Glutamatergic neuron (in vitro differentiated cells): ENCODE results near the gene PDE1A. TPM values are rescaled to one million over a fixed set of nuclear protein-coding genes. Genes with fewer than 3 reads are reported as not detected.

ENCODE experiments used
- DNase-seq: peaks from one replicate; pipeline ENCODE4 v3.0.0; 2022
- H3K27ac Mint-ChIP-seq: one replicate; pipeline ENCODE4 v1.8.0; 2020; ENCODE audit warnings: mild to moderate bottlenecking, mixed read lengths, inconsistent platforms; ENCODE audit not compliant: unreplicated experiment
- H3K27me3 Mint-ChIP-seq: one replicate; pipeline ENCODE4 v1.8.0; 2020; ENCODE audit warnings: mild to moderate bottlenecking, moderate library complexity, mixed read lengths, inconsistent platforms; ENCODE audit not compliant: unreplicated experiment
- H3K36me3 Mint-ChIP-seq: one replicate; pipeline ENCODE4 v1.8.0; 2020; ENCODE audit warnings: mild to moderate bottlenecking, mixed read lengths, inconsistent platforms; ENCODE audit not compliant: unreplicated experiment
- H3K4me1 Mint-ChIP-seq: one replicate; pipeline ENCODE4 v1.8.0; 2020; ENCODE audit warnings: mild to moderate bottlenecking, low read depth, mixed read lengths, inconsistent platforms; ENCODE audit not compliant: unreplicated experiment
- H3K4me3 Mint-ChIP-seq: one replicate; pipeline ENCODE4 v1.8.0; 2020; ENCODE audit warnings: mild to moderate bottlenecking, mixed read lengths, inconsistent platforms; ENCODE audit not compliant: unreplicated experiment
- H3K9me3 Mint-ChIP-seq: one replicate; pipeline ENCODE4 v1.8.0; 2020; ENCODE audit warnings: mild to moderate bottlenecking, moderate library complexity, mixed read lengths, inconsistent platforms; ENCODE audit not compliant: unreplicated experiment
- total RNA-seq: library from RNA; stranded (reverse); fragmentation: NEBNext Ultra II Directional; extraction: Animal tissue kit (Norgen Biotek cat#: 25700); gene quantifications from one replicate; pipeline ENCODE4 v1.2.1, GENCODE V29; 2021; ENCODE audit not compliant: unreplicated experiment
- TF ChIP-seq, protein P1 (sequence below): fragments of 200-600 bp; sonication (generic); IDR thresholded peaks from one replicate; pipeline ENCODE4 v1.5.0; 2021; ENCODE audit not compliant: partially characterized antibody, unreplicated experiment

The PDE1A gene
- total RNA-seq, 1 donor from 2014 or later = 4.2 TPM

DNA sequence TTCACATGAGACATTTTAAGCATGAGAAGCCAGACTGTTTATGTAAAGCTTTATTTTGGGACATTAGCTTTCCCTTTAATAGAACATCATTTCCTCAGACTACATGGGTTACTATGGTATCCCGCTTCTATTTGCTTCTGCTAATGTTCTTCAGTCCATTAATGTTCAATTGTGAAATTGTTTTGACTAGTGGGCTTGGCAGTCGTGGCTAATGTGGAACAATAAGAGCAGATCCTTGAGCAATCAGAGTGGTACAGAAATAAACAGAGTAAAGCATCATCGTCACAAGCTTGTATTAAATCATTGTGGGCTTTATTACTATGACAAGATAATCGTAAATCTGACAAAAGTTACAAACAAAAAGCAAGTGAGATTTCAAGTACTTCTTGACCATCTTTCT lies 60.2 kb downstream of the PDE1A start:
- no peaks in the 10 kb centered on the region for H3K36me3 Mint-ChIP-seq
- H3K27me3 Mint-ChIP-seq = no peaks in the 10 kb centered on the region
- DNase-seq = no peak
- H3K27ac Mint-ChIP-seq = no peak overlapping the region
- H3K4me1 Mint-ChIP-seq = no peaks in the 10 kb centered on the region
- TF ChIP-seq, protein P1, sequence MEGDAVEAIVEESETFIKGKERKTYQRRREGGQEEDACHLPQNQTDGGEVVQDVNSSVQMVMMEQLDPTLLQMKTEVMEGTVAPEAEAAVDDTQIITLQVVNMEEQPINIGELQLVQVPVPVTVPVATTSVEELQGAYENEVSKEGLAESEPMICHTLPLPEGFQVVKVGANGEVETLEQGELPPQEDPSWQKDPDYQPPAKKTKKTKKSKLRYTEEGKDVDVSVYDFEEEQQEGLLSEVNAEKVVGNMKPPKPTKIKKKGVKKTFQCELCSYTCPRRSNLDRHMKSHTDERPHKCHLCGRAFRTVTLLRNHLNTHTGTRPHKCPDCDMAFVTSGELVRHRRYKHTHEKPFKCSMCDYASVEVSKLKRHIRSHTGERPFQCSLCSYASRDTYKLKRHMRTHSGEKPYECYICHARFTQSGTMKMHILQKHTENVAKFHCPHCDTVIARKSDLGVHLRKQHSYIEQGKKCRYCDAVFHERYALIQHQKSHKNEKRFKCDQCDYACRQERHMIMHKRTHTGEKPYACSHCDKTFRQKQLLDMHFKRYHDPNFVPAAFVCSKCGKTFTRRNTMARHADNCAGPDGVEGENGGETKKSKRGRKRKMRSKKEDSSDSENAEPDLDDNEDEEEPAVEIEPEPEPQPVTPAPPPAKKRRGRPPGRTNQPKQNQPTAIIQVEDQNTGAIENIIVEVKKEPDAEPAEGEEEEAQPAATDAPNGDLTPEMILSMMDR = no peak
- no peaks in the 10 kb centered on the region for H3K9me3 Mint-ChIP-seq
- H3K4me3 Mint-ChIP-seq = no peak overlapping the region

DNA sequence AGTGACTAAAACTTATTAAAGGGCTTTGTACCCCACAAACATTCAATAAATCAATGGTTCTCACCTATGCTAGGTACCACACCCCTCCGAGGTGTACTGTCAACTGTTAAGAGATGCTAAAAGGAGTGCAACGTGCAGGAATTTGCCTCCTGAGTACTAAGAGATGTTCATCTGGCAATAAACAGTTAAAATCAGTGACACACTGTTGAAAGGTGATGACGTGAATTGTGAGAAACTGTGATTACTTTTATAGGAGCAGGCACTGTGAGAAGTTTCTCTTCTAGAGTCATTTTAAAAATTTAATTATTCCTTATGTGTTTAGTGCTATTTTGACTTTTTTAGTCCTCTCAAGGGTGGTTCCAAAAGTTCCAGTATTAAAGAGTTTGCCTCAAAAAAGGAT lies 61.0 kb downstream of the PDE1A start:
- Mint-ChIP-seq H3K27me3 (no peaks in the 10 kb centered on the region), H3K9me3 (no peaks in the 10 kb centered on the region), H3K4me1 (no peaks in the 10 kb centered on the region), H3K4me3 (no peak overlapping the region), H3K27ac (no peak overlapping the region), H3K36me3 (no peaks in the 10 kb centered on the region)
- TF ChIP-seq, protein P1 = no peak
- DNase-seq = no peak

DNA sequence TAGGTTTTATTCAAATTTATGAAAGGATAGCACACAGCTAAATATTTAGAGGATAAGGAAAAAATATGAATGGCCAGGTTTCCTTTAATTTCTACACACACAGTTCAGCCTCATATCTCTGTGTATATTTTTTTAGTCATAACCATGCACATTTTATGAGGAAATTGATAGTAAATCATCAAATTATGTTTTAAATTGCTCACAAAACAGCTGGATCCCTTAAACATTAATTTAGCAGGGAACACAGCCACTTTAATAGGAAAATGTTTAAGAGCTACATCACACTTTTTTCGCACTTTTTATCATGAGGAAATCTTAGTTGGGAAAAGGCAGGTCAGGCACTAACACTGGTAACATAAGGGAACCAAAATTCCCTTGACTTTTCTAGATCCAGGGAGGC lies 65.4 kb downstream of the PDE1A start:
- H3K27ac Mint-ChIP-seq = no peak overlapping the region
- H3K9me3 Mint-ChIP-seq = no peaks in the 10 kb centered on the region
- DNase-seq = no peak
- TF ChIP-seq, protein P1 = no peak
- no peaks in the 10 kb centered on the region for H3K4me1 Mint-ChIP-seq
- H3K4me3 Mint-ChIP-seq = no peak overlapping the region
- H3K36me3 Mint-ChIP-seq = no peaks in the 10 kb centered on the region
- H3K27me3 Mint-ChIP-seq = no peaks in the 10 kb centered on the region

DNA sequence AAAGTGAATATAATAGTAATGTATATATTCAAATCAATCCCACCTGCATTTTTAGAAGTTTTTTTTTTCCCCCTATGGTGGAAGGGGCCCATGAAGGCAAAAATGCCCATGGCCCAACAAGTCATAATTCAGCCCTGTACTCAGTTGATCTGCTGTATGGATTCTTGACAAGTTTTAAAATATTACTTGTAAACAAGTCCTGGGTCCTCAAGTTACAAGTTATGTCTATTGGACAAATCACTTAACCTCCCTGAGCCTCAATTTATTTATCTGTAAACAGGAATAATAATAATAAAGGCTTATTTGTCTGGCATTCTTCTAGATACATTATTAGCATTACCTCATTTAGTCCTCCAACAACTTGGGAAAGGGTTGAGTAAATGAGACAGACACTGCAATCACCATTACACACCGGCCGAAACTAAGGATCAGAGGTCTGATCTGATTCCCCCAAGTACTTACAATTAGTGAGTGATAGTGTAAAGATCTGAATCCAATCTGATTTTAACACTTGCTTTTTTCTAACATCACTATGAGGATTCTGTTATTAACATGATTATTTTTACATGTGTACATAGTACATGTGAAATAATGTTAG lies 66.1 kb downstream of the PDE1A start:
- DNase-seq = no peak
- H3K36me3 Mint-ChIP-seq = no peaks in the 10 kb centered on the region
- TF ChIP-seq, protein P1 = no peak

DNA sequence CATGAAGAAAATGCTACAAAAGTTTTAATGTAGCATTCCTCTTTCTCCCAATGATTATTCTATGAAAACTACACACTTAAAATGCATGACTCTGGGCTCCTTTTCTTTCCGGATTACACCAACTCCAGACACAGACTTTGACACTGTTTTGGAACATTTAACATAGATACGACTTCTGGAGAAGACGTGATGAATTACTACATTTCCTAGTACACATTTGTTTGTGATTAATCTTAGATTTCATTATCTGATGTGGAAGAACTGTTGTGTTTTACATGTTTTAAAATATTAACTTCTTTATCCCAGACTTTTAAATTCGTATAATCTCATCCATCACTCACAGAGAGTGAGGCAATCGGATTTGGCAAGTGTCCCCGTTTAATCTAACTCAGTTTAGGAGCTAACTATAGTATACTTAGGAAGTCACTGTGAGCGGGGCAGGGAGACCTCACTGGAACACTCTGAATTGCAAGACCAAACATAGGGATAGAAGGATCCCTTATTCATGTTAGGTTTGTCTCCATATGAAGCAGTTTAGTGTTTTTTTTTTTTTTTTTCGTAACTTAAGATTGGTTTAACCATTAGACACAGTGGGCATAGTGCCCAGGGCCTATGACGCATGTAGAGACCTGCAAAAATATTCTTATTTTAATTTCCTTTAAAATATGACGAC lies 66.7 kb downstream of the PDE1A start:
- Mint-ChIP-seq H3K4me1 (no peaks in the 10 kb centered on the region), H3K4me3 (no peak overlapping the region), H3K27ac (no peak overlapping the region), H3K27me3 (no peaks in the 10 kb centered on the region), H3K9me3 (no peaks in the 10 kb centered on the region), H3K36me3 (no peaks in the 10 kb centered on the region)
- no peak for DNase-seq
- TF ChIP-seq, protein P1 = no peak

More for the DNA sequence above, 66.1 kb downstream of the PDE1A start:
- H3K4me3 Mint-ChIP-seq = no peak overlapping the region
- no peak overlapping the region for H3K27ac Mint-ChIP-seq
- H3K4me1 Mint-ChIP-seq = no peaks in the 10 kb centered on the region
- no peaks in the 10 kb centered on the region for H3K9me3 Mint-ChIP-seq
- H3K27me3 Mint-ChIP-seq = no peaks in the 10 kb centered on the region
